OCI-LY7 (cell line): ENCODE measurements around the gene IRF2.

ENCODE experiments used
- EZH2phosphoT487 ChIP-seq: fragments of 200-600 bp; sonication (generic); IDR thresholded peaks from 2 replicates; pipeline ENCODE4 v1.6.1; 2018; ENCODE audit warnings: low read depth, borderline replicate concordance, mild to moderate bottlenecking, mixed run types, antibody characterized with exemption, low read length, moderate library complexity, mixed read lengths
- TF ChIP-seq, protein P1 (sequence below): fragments of 200-600 bp; sonication (generic); conservative IDR thresholded peaks from 2 replicates; pipeline ENCODE4 v1.5.1; 2014; ENCODE audit warnings: mild to moderate bottlenecking, antibody characterized with exemption, low read length, moderate library complexity, mixed read lengths

DNA sequence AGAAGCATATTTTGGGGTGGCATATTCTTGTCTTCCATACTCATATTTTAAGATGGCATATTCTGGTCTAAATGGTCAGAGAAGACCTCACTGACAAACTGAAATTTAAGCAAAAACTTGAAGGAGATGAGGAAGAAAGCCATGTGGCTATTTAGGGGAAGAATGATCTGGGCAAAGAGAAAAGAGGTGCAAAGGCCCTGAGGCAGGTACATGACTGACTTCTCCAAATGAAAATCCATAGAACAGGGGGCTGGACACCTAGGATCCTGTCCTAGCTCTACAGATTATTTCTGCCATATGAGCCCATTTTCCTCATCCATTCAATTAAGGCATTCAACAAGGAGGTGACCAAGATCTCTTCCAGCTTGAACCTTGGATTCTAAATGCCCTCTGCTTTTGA lies 105.6 kb downstream of the IRF2 start:
- TF ChIP-seq, protein P1, sequence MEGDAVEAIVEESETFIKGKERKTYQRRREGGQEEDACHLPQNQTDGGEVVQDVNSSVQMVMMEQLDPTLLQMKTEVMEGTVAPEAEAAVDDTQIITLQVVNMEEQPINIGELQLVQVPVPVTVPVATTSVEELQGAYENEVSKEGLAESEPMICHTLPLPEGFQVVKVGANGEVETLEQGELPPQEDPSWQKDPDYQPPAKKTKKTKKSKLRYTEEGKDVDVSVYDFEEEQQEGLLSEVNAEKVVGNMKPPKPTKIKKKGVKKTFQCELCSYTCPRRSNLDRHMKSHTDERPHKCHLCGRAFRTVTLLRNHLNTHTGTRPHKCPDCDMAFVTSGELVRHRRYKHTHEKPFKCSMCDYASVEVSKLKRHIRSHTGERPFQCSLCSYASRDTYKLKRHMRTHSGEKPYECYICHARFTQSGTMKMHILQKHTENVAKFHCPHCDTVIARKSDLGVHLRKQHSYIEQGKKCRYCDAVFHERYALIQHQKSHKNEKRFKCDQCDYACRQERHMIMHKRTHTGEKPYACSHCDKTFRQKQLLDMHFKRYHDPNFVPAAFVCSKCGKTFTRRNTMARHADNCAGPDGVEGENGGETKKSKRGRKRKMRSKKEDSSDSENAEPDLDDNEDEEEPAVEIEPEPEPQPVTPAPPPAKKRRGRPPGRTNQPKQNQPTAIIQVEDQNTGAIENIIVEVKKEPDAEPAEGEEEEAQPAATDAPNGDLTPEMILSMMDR: no peak
- TF ChIP-seq EZH2phosphoT487: no peak
